Activated naive CD4-positive, alpha-beta T cell treated with anti-CD3 and anti-CD28 coated beads, Interleukin-2, amount 50 U/mL, for 24 hours (primary cell): ENCODE data around the gene MED4.
A peak's percentile ranks its signal among the peaks of the same experiment; 100 is the strongest.

Source experiments
- H3K27ac Mint-ChIP-seq: one replicate; pipeline ENCODE4 v1.8.0; 2021; ENCODE audit warnings: mild to moderate bottlenecking, mixed read lengths
- H3K27me3 Mint-ChIP-seq: one replicate; pipeline ENCODE4 v1.8.0; 2021; ENCODE audit warnings: mixed read lengths
- H3K36me3 Mint-ChIP-seq: one replicate; pipeline ENCODE4 v1.8.0; 2021; ENCODE audit warnings: mixed read lengths
- H3K4me1 Mint-ChIP-seq: one replicate; pipeline ENCODE4 v1.8.0; 2021; ENCODE audit warnings: mixed read lengths
- H3K4me3 Mint-ChIP-seq: one replicate; pipeline ENCODE4 v1.8.0; 2021; ENCODE audit warnings: mild to moderate bottlenecking, mixed read lengths
- H3K9me3 Mint-ChIP-seq: one replicate; pipeline ENCODE4 v1.8.0; 2021; ENCODE audit warnings: mixed read lengths

MED4 gene

DNA sequence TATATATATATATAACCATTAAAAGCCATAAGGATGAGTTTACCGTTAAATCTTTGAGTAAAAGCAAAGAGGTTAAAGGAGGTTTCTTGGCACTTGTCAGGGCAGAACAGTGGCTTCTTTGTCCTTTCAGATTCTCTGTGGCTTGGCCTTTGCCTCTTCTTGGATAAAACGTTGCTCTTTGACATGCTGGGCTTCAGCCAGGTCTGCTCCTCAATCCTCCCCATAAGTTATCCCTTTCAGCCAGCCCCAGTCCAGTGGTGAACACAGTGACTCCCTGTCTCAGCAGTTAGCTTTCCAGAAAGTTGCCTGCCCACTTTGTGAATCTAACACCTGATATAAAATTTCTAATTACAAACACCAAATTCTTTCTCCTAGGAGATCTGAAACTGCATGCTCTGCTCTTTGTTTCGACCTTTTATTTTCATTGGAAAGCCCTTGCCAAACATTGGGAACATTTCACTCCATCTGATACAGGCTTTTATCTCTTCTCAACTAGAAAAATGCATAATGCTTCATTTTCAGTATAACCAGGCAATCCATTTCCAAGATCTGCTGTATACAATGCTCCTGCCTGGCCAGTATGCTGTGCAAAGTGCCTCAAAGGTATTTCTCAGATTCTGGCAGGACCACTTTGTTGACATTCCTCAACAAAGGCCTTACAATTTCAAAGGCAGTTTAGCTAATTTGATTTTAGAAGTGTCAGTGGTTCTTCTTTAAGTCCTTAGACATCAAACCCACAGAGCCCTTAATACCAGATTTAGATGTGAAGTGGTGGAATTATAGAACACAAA, 16.2 kb upstream of the MED4 start:
- H3K9me3 Mint-ChIP-seq = no peaks in the 10 kb centered on the region
- H3K4me1 Mint-ChIP-seq = no peaks in the 10 kb centered on the region
- no peaks in the 10 kb centered on the region for H3K27me3 Mint-ChIP-seq
- no peak overlapping the region for H3K4me3 Mint-ChIP-seq
- H3K27ac Mint-ChIP-seq = no peak overlapping the region
- H3K36me3 Mint-ChIP-seq = no peaks in the 10 kb centered on the region

DNA sequence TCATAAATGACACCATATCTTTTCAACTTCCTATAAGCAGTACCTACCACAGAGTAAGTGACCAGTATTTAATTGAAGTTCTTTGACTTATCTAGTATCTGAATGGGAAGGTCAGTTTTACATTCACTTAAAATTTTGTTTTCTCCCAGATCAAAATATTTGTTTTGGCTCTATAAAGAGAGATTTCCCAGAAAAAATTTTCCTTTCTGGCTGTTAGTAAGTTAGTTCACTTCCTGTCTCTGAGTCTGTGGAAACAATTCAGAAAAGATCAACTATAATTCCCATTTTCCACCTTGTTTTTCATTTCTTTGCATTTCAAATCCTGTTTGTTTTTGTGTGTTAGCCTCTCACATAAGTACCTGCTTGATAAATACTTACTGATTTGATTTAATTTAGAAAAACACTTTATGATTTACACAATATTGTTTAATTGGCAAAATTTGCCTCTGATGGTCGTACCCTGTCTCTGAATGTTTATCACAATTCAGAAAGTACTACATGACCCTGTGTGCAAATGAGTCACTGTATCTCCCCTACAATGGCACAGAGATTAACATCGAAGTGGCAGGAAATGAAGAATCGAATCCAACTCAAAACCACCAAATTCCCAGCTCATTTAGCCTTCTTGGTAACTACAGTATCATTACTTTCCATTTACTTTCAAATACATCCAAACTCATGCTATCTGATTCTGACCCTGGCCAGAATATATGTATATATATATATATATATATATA, 15.4 kb upstream of the MED4 start:
- H3K27ac Mint-ChIP-seq = peak overlapping the region; percentile 25
- no peaks in the 10 kb centered on the region for H3K27me3 Mint-ChIP-seq
- no peak overlapping the region for H3K4me3 Mint-ChIP-seq
- no peaks in the 10 kb centered on the region for H3K36me3 Mint-ChIP-seq
- H3K4me1 Mint-ChIP-seq = no peaks in the 10 kb centered on the region
- H3K9me3 Mint-ChIP-seq = no peaks in the 10 kb centered on the region

DNA sequence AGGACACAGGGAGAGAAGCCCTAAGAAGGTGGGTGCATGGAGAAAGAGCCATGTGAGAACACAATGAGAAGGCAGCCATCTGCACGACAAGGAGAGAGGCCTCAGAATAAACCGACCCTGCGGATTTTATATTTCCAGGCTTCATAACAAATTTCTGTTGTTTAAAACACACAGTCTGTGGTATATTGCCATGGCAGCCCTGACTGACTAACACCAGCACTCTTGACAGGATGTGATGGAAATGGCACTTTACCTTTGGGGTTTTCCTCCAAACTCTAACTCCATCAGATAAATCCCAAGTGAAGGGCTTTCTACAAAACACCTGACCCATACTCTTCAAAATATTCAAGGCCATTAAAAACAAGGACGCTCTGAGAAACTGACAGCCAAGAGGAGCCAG, 13.2 kb upstream of the MED4 start:
- H3K36me3 Mint-ChIP-seq = no peaks in the 10 kb centered on the region
- no peaks in the 10 kb centered on the region for H3K27me3 Mint-ChIP-seq
- no peak overlapping the region for H3K4me3 Mint-ChIP-seq
- H3K27ac Mint-ChIP-seq = no peak overlapping the region
- H3K9me3 Mint-ChIP-seq = no peaks in the 10 kb centered on the region
- H3K4me1 Mint-ChIP-seq = no peaks in the 10 kb centered on the region

DNA sequence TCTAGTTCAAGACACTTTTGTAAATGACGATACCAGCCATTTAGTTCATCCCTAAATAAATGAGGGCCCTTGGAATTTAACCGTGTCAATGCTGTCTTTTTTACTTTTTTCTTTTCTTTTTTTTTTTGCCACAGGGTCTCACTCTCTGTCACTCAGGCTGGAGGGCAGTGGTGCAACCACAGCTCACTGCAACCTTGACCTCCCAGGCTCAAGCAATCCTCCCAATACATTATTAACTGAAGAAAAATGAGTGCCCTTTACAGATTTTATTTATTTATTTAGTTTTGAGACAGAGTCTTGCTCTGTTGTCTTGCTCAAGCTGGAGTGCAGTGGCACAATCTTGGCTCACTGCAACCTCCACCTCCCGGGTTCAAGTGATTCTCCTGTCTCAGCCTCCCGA, 2.9 kb upstream of the MED4 start:
- no peak overlapping the region for H3K4me3 Mint-ChIP-seq
- no peaks in the 10 kb centered on the region for H3K36me3 Mint-ChIP-seq
- H3K9me3 Mint-ChIP-seq = no peaks in the 10 kb centered on the region
- no peak overlapping the region for H3K27ac Mint-ChIP-seq
- no peaks in the 10 kb centered on the region for H3K27me3 Mint-ChIP-seq
- H3K4me1 Mint-ChIP-seq = peaks cover 22% of the 10 kb centered on the region

DNA sequence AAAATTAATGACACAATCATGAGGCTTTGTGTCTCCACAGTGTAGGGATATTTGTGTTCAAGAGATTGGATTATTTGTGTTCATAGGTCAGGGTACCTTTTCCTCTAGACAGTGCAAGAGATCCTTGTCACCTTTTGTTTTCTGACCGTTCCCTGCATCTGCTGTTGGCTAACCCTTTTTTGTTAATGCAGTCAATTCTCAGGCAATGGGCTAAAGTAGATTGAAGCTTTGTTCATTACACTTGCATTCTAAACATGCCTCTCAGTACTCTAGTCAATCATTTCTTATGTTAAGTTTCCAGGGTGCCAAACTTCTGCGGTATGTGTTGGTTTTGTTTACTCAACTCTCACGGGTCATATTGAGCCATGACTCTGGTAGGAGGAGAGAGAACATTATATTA, 1.8 kb upstream of the MED4 start:
- no peaks in the 10 kb centered on the region for H3K36me3 Mint-ChIP-seq
- no peak overlapping the region for H3K4me3 Mint-ChIP-seq
- H3K27me3 Mint-ChIP-seq = no peaks in the 10 kb centered on the region

DNA sequence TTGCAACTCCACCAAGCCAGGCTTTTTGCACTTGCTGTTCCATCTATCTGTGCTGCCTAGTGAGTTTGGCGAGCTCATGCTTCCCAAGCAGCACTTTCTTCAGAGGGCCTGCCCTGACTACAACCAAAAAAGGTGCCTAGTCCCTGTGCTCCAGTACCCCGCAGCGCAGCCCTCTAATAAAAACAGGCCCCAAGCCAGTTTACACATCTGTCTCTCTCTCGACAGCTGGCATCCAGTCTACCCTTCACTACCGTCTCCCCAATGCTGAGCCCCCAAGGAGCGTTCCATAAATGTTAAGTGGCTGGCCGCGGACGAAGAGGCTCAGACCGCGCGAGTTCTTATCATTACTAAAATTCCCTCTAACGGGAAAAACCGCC, 512 bp downstream of the MED4 start:
- Mint-ChIP-seq H3K9me3 (no peaks in the 10 kb centered on the region), H3K27me3 (no peaks in the 10 kb centered on the region), H3K36me3 (no peaks in the 10 kb centered on the region), H3K27ac (peak overlapping the region; percentile 94), H3K4me3 (peak overlapping the region; percentile 92), H3K4me1 (peaks cover 45% of the 10 kb centered on the region)

More for the DNA sequence above, 1.8 kb upstream of the MED4 start:
- Mint-ChIP-seq H3K4me1 (peaks cover 32% of the 10 kb centered on the region), H3K9me3 (no peaks in the 10 kb centered on the region), H3K27ac (no peak overlapping the region)

DNA sequence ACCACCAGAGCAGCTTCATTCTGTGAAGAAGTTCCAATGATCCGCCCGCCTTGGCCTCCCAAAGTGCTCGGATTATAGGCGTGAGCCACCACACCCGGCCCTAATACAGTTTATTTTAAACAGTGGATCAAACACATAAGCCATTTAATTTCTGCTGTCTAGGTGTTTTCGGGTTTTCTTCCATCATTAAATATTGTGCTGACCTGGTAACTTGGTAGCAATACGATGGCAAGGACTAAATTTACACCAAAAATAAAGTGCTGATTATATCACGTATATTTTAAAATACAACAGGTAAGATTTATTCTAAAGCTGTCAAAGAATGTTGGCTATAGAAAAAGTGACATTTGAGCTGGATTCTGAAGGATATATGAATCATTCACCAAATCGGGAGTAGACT, 1.3 kb downstream of the MED4 start:
- H3K27me3 Mint-ChIP-seq = no peaks in the 10 kb centered on the region
- peak overlapping the region; percentile 94 for H3K27ac Mint-ChIP-seq
- H3K36me3 Mint-ChIP-seq = no peaks in the 10 kb centered on the region
- peaks cover 51% of the 10 kb centered on the region for H3K4me1 Mint-ChIP-seq
- no peaks in the 10 kb centered on the region for H3K9me3 Mint-ChIP-seq
- peak overlapping the region; percentile 92 for H3K4me3 Mint-ChIP-seq

DNA sequence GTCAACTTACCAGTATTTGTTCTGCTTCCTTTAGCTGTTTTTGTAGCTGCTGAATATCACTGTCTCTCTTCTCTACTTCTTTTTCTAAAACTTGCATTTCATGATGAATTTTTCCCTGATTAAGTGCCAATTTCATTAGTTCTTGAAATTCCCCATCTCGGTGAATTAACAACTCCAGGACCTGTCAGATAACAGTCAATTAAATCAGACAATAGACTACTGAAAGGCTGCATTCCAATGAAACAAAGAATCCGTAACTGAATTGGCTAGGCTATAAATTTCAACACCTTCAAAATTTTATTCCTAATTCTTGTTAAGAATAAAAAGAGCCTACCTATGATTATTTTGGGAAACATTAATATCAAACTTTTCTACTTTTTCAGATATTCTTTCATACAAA, 8.6 kb downstream of the MED4 start:
- no peaks in the 10 kb centered on the region for H3K27me3 Mint-ChIP-seq
- H3K36me3 Mint-ChIP-seq = peaks cover 14% of the 10 kb centered on the region
- no peaks in the 10 kb centered on the region for H3K9me3 Mint-ChIP-seq
- H3K27ac Mint-ChIP-seq = peak overlapping the region; percentile 30
- H3K4me1 Mint-ChIP-seq = peaks cover 15% of the 10 kb centered on the region
- no peak overlapping the region for H3K4me3 Mint-ChIP-seq

DNA sequence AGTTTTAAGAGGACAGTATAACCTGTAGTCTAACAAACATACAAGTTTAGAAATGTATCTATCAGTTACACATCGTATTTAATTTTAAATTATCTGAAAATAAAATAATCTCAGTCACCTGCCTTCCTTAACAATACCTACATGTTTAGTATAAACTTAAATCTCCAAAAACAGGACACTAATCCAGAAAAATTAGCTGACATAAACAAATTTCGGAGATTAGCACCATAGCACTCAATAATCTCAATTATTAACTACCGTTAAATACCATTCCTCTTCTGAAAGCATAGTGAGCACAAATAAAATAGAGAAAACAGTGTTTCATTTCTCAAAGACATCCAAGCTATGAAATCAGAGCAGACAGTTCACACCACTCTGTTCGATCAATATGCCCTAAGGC, 13.2 kb downstream of the MED4 start:
- peaks cover 14% of the 10 kb centered on the region for H3K36me3 Mint-ChIP-seq
- H3K27ac Mint-ChIP-seq = no peak overlapping the region
- H3K4me3 Mint-ChIP-seq = no peak overlapping the region
- H3K27me3 Mint-ChIP-seq = no peaks in the 10 kb centered on the region
- H3K9me3 Mint-ChIP-seq = no peaks in the 10 kb centered on the region
- H3K4me1 Mint-ChIP-seq = peaks cover 7% of the 10 kb centered on the region

DNA sequence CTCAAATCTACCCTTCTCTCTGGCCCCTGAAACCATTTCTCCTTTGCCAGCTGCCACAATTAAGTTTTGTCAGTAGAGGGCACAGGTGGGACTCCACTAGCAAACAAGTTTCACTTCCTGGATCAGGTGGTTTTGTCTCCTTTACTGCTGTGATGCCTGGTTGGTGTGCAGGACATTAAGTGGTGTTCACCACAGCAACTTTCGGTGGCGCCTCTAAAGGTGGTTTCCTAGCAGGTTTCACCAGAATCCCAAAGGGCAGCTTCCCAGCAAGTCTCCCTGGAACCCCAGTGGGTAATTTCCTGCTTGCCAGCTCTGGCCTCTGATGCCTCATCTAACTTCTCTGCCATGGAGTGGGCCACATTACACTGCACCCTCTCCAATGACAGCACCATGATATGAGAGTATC, 16.6 kb downstream of the MED4 start:
- no peak overlapping the region for H3K4me3 Mint-ChIP-seq
- H3K27ac Mint-ChIP-seq = no peak overlapping the region

DNA sequence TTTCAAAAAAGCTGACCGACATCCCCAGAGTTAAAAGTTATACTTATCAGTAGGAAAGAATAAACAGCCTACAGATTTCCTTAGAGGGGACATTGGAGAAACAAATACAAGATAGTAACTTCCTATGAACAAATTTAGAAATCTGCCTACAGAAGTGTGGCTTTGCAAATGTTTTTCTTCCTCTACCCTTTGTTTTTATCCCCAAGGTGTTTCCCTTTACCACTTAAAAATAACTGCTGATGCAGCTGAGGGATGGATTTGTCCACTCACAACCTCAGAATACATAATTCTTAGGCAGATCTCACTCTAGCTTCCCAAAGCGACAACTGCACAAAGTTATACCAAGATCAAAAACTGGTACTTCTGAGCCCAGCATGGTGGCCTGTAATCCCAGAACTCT, 20.9 kb downstream of the MED4 start:
- Mint-ChIP-seq H3K27me3 (no peaks in the 10 kb centered on the region), H3K4me3 (no peak overlapping the region), H3K4me1 (peaks cover 7% of the 10 kb centered on the region), H3K9me3 (no peaks in the 10 kb centered on the region), H3K36me3 (peaks cover 39% of the 10 kb centered on the region), H3K27ac (no peak overlapping the region)

More for the DNA sequence above, 16.6 kb downstream of the MED4 start:
- Mint-ChIP-seq H3K27me3 (no peaks in the 10 kb centered on the region), H3K36me3 (peaks cover 23% of the 10 kb centered on the region), H3K4me1 (peaks cover 7% of the 10 kb centered on the region), H3K9me3 (no peaks in the 10 kb centered on the region)

DNA sequence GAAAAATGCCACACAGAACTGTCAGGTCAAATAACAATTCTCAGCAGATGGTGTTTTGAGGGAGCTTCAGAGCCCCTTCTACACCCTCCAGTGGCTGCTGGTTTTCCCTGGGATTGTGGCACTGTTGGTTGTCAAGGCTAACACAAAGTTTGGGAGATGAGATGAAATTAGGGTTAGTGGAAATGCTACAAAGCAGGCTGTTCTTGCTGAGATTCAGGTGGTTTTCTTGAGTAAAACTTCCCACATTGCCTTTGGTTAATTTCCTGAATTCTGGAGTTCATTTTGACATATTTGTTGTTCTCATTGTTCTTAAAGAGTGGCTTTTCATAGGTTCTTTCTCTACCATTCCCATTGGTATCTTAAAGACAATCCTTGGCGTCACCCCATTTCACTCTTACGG, 22.1 kb downstream of the MED4 start:
- Mint-ChIP-seq H3K27ac (no peak overlapping the region), H3K9me3 (no peaks in the 10 kb centered on the region), H3K4me3 (no peak overlapping the region), H3K36me3 (peaks cover 46% of the 10 kb centered on the region), H3K4me1 (peaks cover under 1% of the 10 kb centered on the region), H3K27me3 (no peaks in the 10 kb centered on the region)

DNA sequence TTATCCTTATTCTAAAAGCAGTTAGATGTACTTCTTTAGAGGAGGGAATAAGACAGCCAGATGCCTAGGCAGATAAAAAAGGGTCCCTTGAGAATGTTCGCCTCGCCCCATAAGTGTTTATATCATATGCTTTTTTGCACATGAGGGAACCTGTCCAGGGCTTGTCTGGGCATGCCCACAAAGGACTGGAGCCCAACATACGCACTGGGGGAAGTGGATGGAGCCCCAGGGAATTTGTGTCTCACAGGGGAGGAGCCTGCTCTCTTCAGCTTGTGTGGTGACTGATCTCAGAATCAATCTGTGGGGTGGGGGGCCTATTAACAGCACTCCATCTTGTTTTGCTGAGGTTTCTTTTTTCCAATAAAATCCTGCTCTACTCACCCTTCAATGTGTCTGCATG, 22.6 kb downstream of the MED4 start:
- H3K4me1 Mint-ChIP-seq = peaks cover 4% of the 10 kb centered on the region
- H3K27ac Mint-ChIP-seq = no peak overlapping the region
- H3K9me3 Mint-ChIP-seq = no peaks in the 10 kb centered on the region
- H3K4me3 Mint-ChIP-seq = no peak overlapping the region
- no peaks in the 10 kb centered on the region for H3K27me3 Mint-ChIP-seq
- peaks cover 46% of the 10 kb centered on the region for H3K36me3 Mint-ChIP-seq

DNA sequence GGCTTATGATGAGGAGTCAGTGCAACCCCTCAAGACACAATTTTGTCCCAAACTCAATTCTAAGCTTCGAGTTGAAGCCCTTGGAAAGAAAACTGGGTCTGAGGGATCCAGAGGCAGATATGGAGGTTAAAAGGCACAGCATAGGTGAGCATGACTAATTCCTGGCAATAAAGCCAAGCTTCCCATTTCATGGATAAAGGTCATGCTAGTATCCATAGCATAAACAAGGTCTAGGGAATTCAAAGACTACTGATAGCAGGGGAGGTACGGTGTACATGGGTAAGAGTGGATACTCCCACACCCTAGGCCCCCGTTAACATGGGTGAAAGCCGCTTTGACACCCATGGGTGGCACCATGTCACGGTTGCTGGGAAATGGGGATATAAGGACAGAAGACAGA, 24.0 kb downstream of the MED4 start:
- peaks cover 7% of the 10 kb centered on the region for H3K4me1 Mint-ChIP-seq
- no peak overlapping the region for H3K4me3 Mint-ChIP-seq
- no peak overlapping the region for H3K27ac Mint-ChIP-seq
- no peaks in the 10 kb centered on the region for H3K27me3 Mint-ChIP-seq
- peaks cover 51% of the 10 kb centered on the region for H3K36me3 Mint-ChIP-seq
- H3K9me3 Mint-ChIP-seq = no peaks in the 10 kb centered on the region

DNA sequence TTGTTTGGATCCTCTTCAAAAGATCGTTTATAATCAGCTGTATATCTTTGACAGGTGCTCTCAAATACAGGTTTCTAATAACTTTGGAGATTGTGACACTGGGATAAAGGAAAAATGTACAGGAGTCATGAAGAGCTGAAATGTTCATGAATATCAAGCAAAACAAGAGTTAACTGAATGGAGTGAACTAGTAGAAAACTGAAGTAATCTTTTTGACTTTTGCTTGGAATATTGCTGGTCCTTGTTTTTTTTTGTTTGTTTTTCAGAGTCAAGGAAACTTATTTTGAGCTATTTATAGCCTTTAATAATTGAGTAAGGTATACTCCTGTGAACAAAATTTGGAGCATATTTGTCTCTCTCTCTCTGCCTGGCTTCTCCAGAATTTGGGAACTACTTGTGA, 25.3 kb downstream of the MED4 start:
- Mint-ChIP-seq H3K4me3 (no peak overlapping the region), H3K36me3 (peaks cover 47% of the 10 kb centered on the region), H3K9me3 (no peaks in the 10 kb centered on the region), H3K27ac (no peak overlapping the region), H3K27me3 (no peaks in the 10 kb centered on the region), H3K4me1 (peaks cover 7% of the 10 kb centered on the region)

DNA sequence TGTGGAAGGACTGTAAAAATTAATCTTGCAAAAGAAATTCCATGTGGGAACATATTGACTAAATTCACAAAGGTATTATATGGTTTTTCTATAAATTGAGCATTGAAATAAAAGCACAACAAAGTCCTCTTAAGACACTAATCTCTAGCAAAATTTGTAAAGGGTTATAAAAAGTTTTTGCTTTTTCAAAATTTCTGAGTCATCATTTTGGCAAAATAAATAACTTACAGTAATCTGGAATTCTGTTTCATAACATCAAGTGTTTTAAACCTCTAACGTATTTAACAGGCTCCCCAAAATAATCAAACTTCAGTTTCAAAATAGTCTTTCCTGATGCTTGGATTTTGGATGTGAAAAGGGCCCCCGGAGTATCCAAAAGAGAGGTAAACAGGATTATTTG, 26.0 kb downstream of the MED4 start:
- Mint-ChIP-seq H3K4me3 (no peak overlapping the region), H3K36me3 (peaks cover 41% of the 10 kb centered on the region)

More for the DNA sequence above, 26.0 kb downstream of the MED4 start:
- H3K4me1 Mint-ChIP-seq = peaks cover 7% of the 10 kb centered on the region
- no peaks in the 10 kb centered on the region for H3K9me3 Mint-ChIP-seq
- no peaks in the 10 kb centered on the region for H3K27me3 Mint-ChIP-seq
- no peak overlapping the region for H3K27ac Mint-ChIP-seq
